ENCODE results near the gene FAM170B. TPM values are rescaled to one million over a fixed set of nuclear protein-coding genes. Genes with fewer than 3 reads are reported as not detected.

The FAM170B gene
- total RNA-seq, 1 experiment from 2014 or later, result not detected

- DNase-seq (ENCODE audit: low read depth), result no peak
Measured at GRCh38 chr10:49123981-49124950, 9.6 kb downstream of the FAM170B start.

- DNase-seq (ENCODE audit: low read depth), result no peak
Measured at GRCh38 chr10:49120911-49121310, 12.9 kb downstream of the FAM170B start.

GRCh38 chr10:49119746-49120145 lies 14.1 kb downstream of the FAM170B start:
- peak; percentile 81 for DNase-seq (ENCODE audit: low read depth)

GRCh38 chr10:49118430-49119074 lies 15.3 kb downstream of the FAM170B start:
- no peak for DNase-seq (ENCODE audit: low read depth)

- no peak for DNase-seq (ENCODE audit: low read depth)
Measured at GRCh38 chr10:49117376-49118070, 16.3 kb downstream of the FAM170B start.

- no peak for DNase-seq (ENCODE audit: low read depth)
Measured at GRCh38 chr10:49116509-49117375, 17.1 kb downstream of the FAM170B start.

GRCh38 chr10:49115796-49116508 lies 17.9 kb downstream of the FAM170B start:
- DNase-seq (ENCODE audit: low read depth), result no peak

- peak; percentile 48 for DNase-seq (ENCODE audit: low read depth)
Measured at GRCh38 chr10:49115015-49115795, 18.6 kb downstream of the FAM170B start, which contains the start of gene VSTM4. TSS of gene VSTM4 (minus strand) at chr10:49115522. CDS start at chr10:49115485, 37 bp downstream.

GRCh38 chr10:49114718-49115014 lies 19.2 kb downstream of the FAM170B start:
- DNase-seq (ENCODE audit: low read depth), result no peak

- DNase-seq (ENCODE audit: low read depth), result peak; percentile 28
Measured at GRCh38 chr10:49113741-49114141, 20.1 kb downstream of the FAM170B start.

GRCh38 chr10:49112851-49113250 lies 21.0 kb downstream of the FAM170B start:
- DNase-seq (ENCODE audit: low read depth), result no peak

- no peak for DNase-seq (ENCODE audit: low read depth)
Measured at GRCh38 chr10:49112098-49112497, 21.7 kb downstream of the FAM170B start.

- DNase-seq (ENCODE audit: low read depth), result no peak
Measured at GRCh38 chr10:49111320-49111698, 22.5 kb downstream of the FAM170B start.

GRCh38 chr10:49110684-49111319 lies 23.0 kb downstream of the FAM170B start:
- no peak for DNase-seq (ENCODE audit: low read depth)

- no peak for DNase-seq (ENCODE audit: low read depth)
Measured at GRCh38 chr10:49109669-49110340, 24.0 kb downstream of the FAM170B start.

- no peak for DNase-seq (ENCODE audit: low read depth)
Measured at GRCh38 chr10:49108656-49109055, 25.2 kb downstream of the FAM170B start.

- no peak for DNase-seq (ENCODE audit: low read depth)
Measured at GRCh38 chr10:49107887-49108267, 25.9 kb downstream of the FAM170B start.

GRCh38 chr10:49107111-49107886 lies 26.5 kb downstream of the FAM170B start:
- DNase-seq (ENCODE audit: low read depth), result no peak

Data from Daoy (cell line).